Thoracic aorta (tissue), 2 donors: ENCODE results near the gene CD164. TPM values are rescaled to one million over a fixed set of nuclear protein-coding genes. Genes with fewer than 3 reads are reported as not detected.

ENCODE experiments used
- ATAC-seq: fragments of 150-250 bp; one replicate; pipeline ENCODE4 v1.8.0; 2017; ENCODE audit warnings: low read depth; ENCODE audit not compliant: insufficient number of reproducible peaks, low FRiP score
- DNase-seq: peaks from one replicate; pipeline ENCODE4 v3.0.0-alpha.2; 2020; ENCODE audit warnings: low spot score
- H3K27ac ChIP-seq, 2 donors: fragments of 200-600 bp; sonication (generic); 1 replicate in 1 of 2; 2 replicates in 1 of 2; pipeline ENCODE4 v1.5.1; 2016; ENCODE audit warnings: mild to moderate bottlenecking in 2 of 2, moderate library complexity in 2 of 2
- H3K27me3 ChIP-seq: fragments of 200-600 bp; sonication (generic); replicated peaks from 2 replicates; pipeline ENCODE4 v1.6.0; 2016; ENCODE audit warnings: mild to moderate bottlenecking; ENCODE audit not compliant: insufficient read depth
- H3K36me3 ChIP-seq: fragments of 200-600 bp; sonication (generic); one replicate; pipeline ENCODE4 v1.5.1; 2016
- H3K4me1 ChIP-seq, 2 donors: fragments of 200-600 bp; sonication (generic); 1 replicate in 1 of 2; 2 replicates in 1 of 2; pipeline versions ENCODE4 v1.5.1 to v1.6.0; 2016; ENCODE audit warnings: low read depth in 2 of 2, mild to moderate bottlenecking in 1 of 2; ENCODE audit not compliant: control insufficient read depth in 1 of 2
- H3K4me3 ChIP-seq: fragments of 200-600 bp; sonication (generic); 2 replicates; pipeline ENCODE4 v1.5.1; 2016; ENCODE audit warnings: mild to moderate bottlenecking
- H3K9me3 ChIP-seq: fragments of 200-600 bp; sonication (generic); 2 replicates; pipeline ENCODE4 v1.5.1; 2016
- CTCF ChIP-seq: fragments of 200-600 bp; sonication (generic); IDR thresholded peaks from one replicate; pipeline ENCODE4 v1.5.1; 2019; ENCODE audit warnings: antibody characterized with exemption
- total RNA-seq, 2 donors: library from RNA; depleted of rRNA; stranded (reverse); fragments of >200 nt; gene quantifications; one replicate each; pipeline versions ENCODE4 v1.1.0 to v1.2.3, GENCODE V29; 2016

Gene CD164
- total RNA-seq, 2 donors from 2014 or later, result 166 to 223 TPM

- DNase-seq (no peak), ATAC-seq (no peak)
- no peaks in the 10 kb centered on the region for H3K36me3 ChIP-seq
- H3K27ac ChIP-seq, result no peak overlapping the region
- no peaks in the 10 kb centered on the region for H3K9me3 ChIP-seq
- no peak for TF ChIP-seq CTCF
- no peak overlapping the region for H3K4me3 ChIP-seq
- H3K27me3 ChIP-seq, result no peaks in the 10 kb centered on the region
- H3K4me1 ChIP-seq, result no peaks in the 10 kb centered on the region
Observed at GRCh38 chr6:109396046-109396718, 13.9 kb upstream of the CD164 start.

- Histone ChIP-seq H3K4me1 (peaks cover 0 to 10% of the 10 kb centered on the region in 2 donors), H3K27me3 (no peaks in the 10 kb centered on the region), H3K27ac (no peak overlapping the region), H3K4me3 (no peak overlapping the region), H3K36me3 (no peaks in the 10 kb centered on the region), H3K9me3 (no peaks in the 10 kb centered on the region)
- ATAC-seq (no peak), DNase-seq (no peak)
- no peak for TF ChIP-seq CTCF
Observed at GRCh38 chr6:109393886-109394281, 11.6 kb upstream of the CD164 start.

GRCh38 chr6:109393157-109393885, 11.1 kb upstream of the CD164 start:
- no peak for TF ChIP-seq CTCF
- no peak overlapping the region for H3K4me3 ChIP-seq
- H3K4me1 ChIP-seq, result peaks cover 0 to 10% of the 10 kb centered on the region in 2 donors
- no peak for ATAC-seq
- no peaks in the 10 kb centered on the region for H3K9me3 ChIP-seq
- no peaks in the 10 kb centered on the region for H3K27me3 ChIP-seq
- no peak overlapping the region for H3K27ac ChIP-seq
- no peak for DNase-seq
- no peaks in the 10 kb centered on the region for H3K36me3 ChIP-seq

DNA sequence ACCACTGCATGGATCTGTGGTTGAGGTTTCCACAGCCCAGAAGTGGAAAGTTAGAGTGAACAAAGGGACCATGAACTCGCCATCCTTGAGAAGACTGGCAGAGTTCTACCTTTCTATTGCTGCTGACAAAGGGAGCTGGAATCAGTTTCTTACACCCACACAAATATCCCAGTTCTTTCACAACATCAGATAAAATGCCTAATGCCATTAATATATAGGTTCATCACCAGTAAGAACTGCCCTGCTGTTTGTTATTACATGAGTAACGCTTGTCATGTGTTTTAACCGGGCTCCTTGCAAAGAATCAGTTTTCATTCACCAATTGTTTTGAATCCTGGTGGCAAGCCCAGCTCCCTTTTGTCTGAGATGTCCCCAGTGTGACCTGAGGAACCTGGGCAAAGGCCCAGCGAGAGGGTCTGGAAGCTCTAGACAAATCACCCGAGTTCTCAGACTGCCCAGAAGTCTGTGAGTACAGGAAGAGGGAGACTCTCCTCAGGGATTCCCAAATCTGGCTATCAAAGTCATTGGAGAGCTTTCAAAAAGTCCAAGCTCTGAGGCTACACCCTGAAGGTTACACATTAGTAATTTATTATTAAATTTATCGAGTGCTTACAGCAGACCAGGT, 7.5 kb upstream of the CD164 start:
- Histone ChIP-seq H3K36me3 (no peaks in the 10 kb centered on the region), H3K4me3 (no peak overlapping the region), H3K9me3 (no peaks in the 10 kb centered on the region), H3K27me3 (no peaks in the 10 kb centered on the region), H3K27ac (no peak overlapping the region), H3K4me1 (peaks cover 0 to 10% of the 10 kb centered on the region in 2 donors)
- no peak for ATAC-seq
- TF ChIP-seq CTCF, result no peak
- DNase-seq, result no peak

GRCh38 chr6:109388265-109388664, 6.0 kb upstream of the CD164 start:
- H3K4me3 ChIP-seq, result no peak overlapping the region
- no peaks in the 10 kb centered on the region for H3K27me3 ChIP-seq
- no peaks in the 10 kb centered on the region for H3K36me3 ChIP-seq
- no peak for TF ChIP-seq CTCF
- peaks cover 8 to 17% of the 10 kb centered on the region in 2 donors for H3K4me1 ChIP-seq
- DNase-seq (no peak), ATAC-seq (no peak)
- no peak overlapping the region for H3K27ac ChIP-seq
- H3K9me3 ChIP-seq, result no peaks in the 10 kb centered on the region
